Ascending aorta (tissue), 2 donors: ENCODE measurements around the gene LRCH1. TPM values are rescaled to one million over a fixed set of nuclear protein-coding genes. Genes with fewer than 3 reads are reported as not detected.

Experiments used
- DNase-seq, 2 donors: peaks; one replicate each; pipeline ENCODE4 v3.0.0-alpha.2; 2019; ENCODE audit warnings: low spot score in 2 of 2
- H3K27ac ChIP-seq, 2 donors: fragments of 200-600 bp; sonication (generic); one replicate each; pipeline ENCODE4 v1.5.1; 2016 to 2017; ENCODE audit warnings: mild to moderate bottlenecking in 1 of 2
- H3K27me3 ChIP-seq: fragments of 200-600 bp; sonication (generic); one replicate; pipeline ENCODE4 v1.5.1; 2017
- H3K36me3 ChIP-seq, 2 donors: fragments of 200-600 bp; sonication (generic); one replicate each; pipeline ENCODE4 v1.5.1; 2016
- H3K4me1 ChIP-seq, 2 donors: fragments of 200-600 bp; sonication (generic); one replicate each; pipeline ENCODE4 v1.5.1; 2016 to 2017; ENCODE audit warnings: mild to moderate bottlenecking in 1 of 2
- H3K4me3 ChIP-seq, 2 donors: fragments of 200-600 bp; sonication (generic); one replicate each; pipeline ENCODE4 v1.5.1; 2016 to 2017; ENCODE audit warnings: mild to moderate bottlenecking in 1 of 2
- H3K9me3 ChIP-seq, 2 donors: fragments of 200-600 bp; sonication (generic); one replicate each; pipeline ENCODE4 v1.5.1; 2016
- intact Hi-C: fragments of 100-400 bp; cut with DNase I; formaldehyde crosslinking; loops from one replicate; pipeline ENCODE4 v1.15.1; 2023
- total RNA-seq: library from RNA; depleted of rRNA; stranded (reverse); fragments of >200 nt; gene quantifications from one replicate; pipeline ENCODE4 v1.1.0, GENCODE V29; 2016
- TF ChIP-seq, protein P1 (sequence below), 3 experiments: fragments of 200-600 bp in 2 of 3; fragments of 450-650 bp in 1 of 3; sonication (generic) in 2 of 3; IDR thresholded peaks; one replicate each; pipeline ENCODE4 v1.5.1; 2016 to 2019; ENCODE audit warnings: antibody characterized with exemption in 3 of 3, mild to moderate bottlenecking in 1 of 3, moderate library complexity in 1 of 3

Gene LRCH1
- total RNA-seq, 1 donor from 2014 or later = 45.4 TPM

DNA sequence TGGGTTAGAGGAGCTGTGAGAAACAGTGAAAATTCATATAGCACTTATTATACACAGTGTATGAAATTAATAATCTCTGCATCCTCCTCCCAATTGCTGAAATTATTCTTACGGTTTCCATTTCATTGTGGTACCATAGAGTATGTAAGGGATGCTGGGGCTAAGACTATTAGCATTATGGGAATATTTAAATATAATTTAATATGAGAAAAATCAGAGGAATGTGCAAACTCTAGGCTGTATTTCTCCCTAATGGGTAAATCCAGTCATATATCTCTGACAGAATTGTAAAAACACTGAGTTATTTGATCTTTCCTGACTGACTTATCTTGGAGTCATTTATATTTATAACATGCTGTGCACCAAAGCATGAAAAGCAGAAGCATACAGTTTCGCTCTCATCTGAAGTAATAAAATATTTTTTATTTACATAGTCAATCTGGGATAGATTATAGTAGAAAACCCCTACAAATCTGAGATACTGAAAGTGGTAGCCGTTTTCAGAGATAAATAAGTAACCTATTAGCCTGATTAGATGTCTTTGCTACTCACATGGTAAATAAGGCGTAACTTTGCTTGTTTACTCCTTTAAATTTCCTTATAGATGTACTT, 34.9 kb downstream of the LRCH1 start:
- H3K9me3 ChIP-seq = no peaks in the 10 kb centered on the region
- no peak for DNase-seq
- intact Hi-C loops = no loop called here
- peaks cover 0 to 41% of the 10 kb centered on the region in 2 donors for H3K4me1 ChIP-seq
- H3K36me3 ChIP-seq = no peaks in the 10 kb centered on the region
- H3K27ac ChIP-seq = no peak overlapping the region
- no peak overlapping the region for H3K4me3 ChIP-seq
- TF ChIP-seq, protein P1, sequence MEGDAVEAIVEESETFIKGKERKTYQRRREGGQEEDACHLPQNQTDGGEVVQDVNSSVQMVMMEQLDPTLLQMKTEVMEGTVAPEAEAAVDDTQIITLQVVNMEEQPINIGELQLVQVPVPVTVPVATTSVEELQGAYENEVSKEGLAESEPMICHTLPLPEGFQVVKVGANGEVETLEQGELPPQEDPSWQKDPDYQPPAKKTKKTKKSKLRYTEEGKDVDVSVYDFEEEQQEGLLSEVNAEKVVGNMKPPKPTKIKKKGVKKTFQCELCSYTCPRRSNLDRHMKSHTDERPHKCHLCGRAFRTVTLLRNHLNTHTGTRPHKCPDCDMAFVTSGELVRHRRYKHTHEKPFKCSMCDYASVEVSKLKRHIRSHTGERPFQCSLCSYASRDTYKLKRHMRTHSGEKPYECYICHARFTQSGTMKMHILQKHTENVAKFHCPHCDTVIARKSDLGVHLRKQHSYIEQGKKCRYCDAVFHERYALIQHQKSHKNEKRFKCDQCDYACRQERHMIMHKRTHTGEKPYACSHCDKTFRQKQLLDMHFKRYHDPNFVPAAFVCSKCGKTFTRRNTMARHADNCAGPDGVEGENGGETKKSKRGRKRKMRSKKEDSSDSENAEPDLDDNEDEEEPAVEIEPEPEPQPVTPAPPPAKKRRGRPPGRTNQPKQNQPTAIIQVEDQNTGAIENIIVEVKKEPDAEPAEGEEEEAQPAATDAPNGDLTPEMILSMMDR (IDR thresholded peaks at IDR 0.05) = no peak
- no peaks in the 10 kb centered on the region for H3K27me3 ChIP-seq

DNA sequence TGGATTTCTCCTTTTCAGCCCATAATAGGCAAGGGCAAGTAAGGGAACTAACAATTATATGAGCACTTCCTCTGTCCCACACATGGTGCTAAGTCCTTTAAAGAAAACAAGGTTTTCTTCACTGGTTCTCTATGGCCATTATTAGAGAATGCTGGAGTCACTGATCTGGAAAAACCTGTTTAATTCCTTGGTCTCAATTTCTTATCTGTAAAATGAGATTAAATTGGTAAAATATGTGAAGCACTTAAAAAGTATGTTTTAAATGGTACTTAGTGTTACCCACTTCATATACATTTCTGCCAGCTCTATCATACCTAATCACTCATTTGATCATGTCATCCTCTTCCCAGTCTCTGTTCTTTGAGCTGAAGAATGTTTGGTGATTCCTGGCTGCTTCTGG, 39.4 kb downstream of the LRCH1 start:
- no peaks in the 10 kb centered on the region for H3K9me3 ChIP-seq
- TF ChIP-seq, protein P1 (IDR thresholded peaks at IDR 0.05) = no peak
- H3K36me3 ChIP-seq = no peaks in the 10 kb centered on the region
- no peak overlapping the region for H3K4me3 ChIP-seq
- no peak overlapping the region for H3K27ac ChIP-seq
- no peaks in the 10 kb centered on the region for H3K27me3 ChIP-seq
- H3K4me1 ChIP-seq = peaks cover 12 to 47% of the 10 kb centered on the region in 2 donors
- intact Hi-C loops = no loop called here
- DNase-seq = no peak

DNA sequence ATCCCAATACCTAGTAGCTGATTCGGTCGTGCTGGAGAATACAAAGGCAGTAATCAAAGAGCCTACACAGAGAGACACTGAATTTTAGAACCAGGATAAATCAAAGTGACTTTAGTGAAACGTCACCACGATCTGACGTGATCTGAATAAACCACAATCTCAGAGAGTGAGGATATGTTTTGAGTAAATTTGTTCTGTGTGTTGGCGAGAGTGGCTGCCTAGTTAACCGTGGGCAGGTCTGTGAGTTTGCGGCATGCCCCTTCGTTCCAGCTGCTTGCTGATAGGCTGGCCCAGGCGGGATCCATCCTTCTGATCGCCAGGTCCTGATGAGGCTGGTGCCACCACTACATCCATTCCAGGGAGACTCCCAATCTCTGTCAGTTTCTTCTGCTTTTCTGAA, 40.4 kb downstream of the LRCH1 start:
- Histone ChIP-seq H3K4me1 (peaks cover 12 to 45% of the 10 kb centered on the region in 2 donors), H3K36me3 (no peaks in the 10 kb centered on the region), H3K27ac (no peak overlapping the region), H3K27me3 (no peaks in the 10 kb centered on the region), H3K4me3 (no peak overlapping the region), H3K9me3 (no peaks in the 10 kb centered on the region)
- TF ChIP-seq, protein P1 (IDR thresholded peaks at IDR 0.05) = no peak
- intact Hi-C loops = no loop called here
- DNase-seq = no peak

DNA sequence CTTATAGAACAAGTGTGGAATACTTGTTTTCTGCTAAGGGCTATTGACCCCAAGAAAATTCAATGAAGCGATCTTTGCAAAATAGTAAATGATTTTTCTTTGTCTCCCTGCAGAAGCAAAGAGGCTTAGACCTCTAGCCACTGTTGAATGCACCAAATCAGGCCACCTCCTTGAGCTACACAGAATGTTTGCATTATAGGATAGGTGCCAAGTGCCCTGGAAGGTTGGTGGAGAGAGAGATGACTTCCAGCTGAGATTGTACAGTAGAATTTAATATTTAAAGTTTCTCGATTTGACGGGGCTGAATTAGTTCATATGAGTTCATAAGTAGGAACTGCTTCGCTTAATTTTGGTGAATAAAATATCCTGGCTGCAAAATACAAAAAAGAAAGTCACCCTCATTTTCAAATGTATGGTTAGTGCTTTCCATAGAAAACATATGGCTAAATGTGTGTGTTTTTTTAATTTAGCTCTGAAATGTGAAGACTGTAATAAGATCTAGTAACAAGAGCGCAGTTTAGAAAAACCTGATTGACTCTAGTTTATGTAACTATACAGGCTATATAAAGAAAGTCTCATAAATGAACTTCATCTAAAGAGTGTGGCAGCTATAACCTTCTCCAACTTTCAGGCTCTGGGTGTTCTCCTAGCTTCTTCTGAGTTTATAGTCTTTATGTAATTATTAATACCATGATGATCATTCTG, 41.6 kb downstream of the LRCH1 start:
- TF ChIP-seq, protein P1 (IDR thresholded peaks at IDR 0.05) = no peak
- Histone ChIP-seq H3K36me3 (no peaks in the 10 kb centered on the region), H3K27me3 (no peaks in the 10 kb centered on the region), H3K27ac (peak overlapping the region; percentile 43 to 50), H3K9me3 (no peaks in the 10 kb centered on the region), H3K4me1 (peaks cover 12 to 45% of the 10 kb centered on the region in 2 donors), H3K4me3 (no peak overlapping the region)
- no peak for DNase-seq
- intact Hi-C loops = no loop called here

DNA sequence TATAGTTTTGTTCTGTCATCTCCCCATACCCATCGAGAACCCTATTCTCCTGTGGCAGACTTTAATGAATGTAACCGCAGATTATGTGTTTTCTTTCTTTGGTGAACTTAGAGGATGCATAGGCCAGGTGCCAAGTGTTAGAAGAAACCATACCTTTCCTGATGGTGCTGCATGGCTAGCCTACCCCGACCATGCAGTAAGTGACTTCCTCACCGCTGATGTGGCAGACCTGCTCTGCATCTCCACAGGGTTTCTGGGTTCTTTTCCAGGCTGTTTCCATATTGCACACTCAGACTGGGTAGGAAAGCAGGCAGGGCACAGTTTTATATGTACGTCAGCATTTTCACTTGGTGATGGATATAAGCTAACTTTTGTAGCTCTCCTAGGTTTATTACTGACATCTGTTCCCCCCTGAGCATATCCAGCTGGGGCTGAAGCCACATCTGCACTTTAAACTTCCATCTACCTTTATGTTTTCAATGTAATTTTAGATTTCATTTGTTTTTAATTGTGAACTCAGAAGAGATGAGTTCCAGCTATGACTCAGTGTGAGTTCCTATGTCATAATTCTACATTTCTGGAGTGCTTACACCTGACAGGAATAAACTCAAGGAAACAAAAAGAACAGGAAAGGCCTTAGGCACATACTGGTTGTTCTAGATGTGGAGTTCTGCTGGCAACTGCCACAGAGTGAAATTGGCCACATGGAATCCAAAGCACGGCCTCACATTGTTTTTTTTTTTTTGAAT, 42.3 kb downstream of the LRCH1 start:
- intact Hi-C loops = no loop called here
- DNase-seq = no peak
- Histone ChIP-seq H3K4me3 (no peak overlapping the region), H3K27me3 (no peaks in the 10 kb centered on the region), H3K4me1 (peaks cover 12 to 51% of the 10 kb centered on the region in 2 donors), H3K27ac (peak overlapping the region; percentile 43 to 50), H3K9me3 (no peaks in the 10 kb centered on the region), H3K36me3 (no peaks in the 10 kb centered on the region)
- TF ChIP-seq, protein P1 (IDR thresholded peaks at IDR 0.05) = no peak
